GM10266 (cell line): ENCODE results near the gene IL20RA.

Experiments
- DNase-seq: peaks from one replicate; pipeline ENCODE4 v3.0.0; 2012; ENCODE audit errors: extremely low spot score
- CTCF ChIP-seq: IDR thresholded peaks from 2 replicates; pipeline ENCODE4 v1.5.1; 2012; ENCODE audit warnings: mild to moderate bottlenecking, low read depth; ENCODE audit not compliant: control insufficient read depth, insufficient read depth; ENCODE audit errors: missing control alignments

The IL20RA gene

GRCh38 chr6:136994782-136995181, 50.0 kb downstream of the IL20RA start:
- no peak for TF ChIP-seq CTCF
- no peak for DNase-seq

- DNase-seq, result no peak
- no peak for TF ChIP-seq CTCF
These were observed 52.7 kb downstream of the IL20RA start for GRCh38 chr6:136992113-136992512.

- no peak for TF ChIP-seq CTCF
- DNase-seq, result no peak
These were observed 53.1 kb downstream of the IL20RA start for GRCh38 chr6:136991646-136992045.

- TF ChIP-seq CTCF, result no peak
- no peak for DNase-seq
These were observed 54.0 kb downstream of the IL20RA start for GRCh38 chr6:136990754-136991153.

GRCh38 chr6:136990242-136990578, 54.6 kb downstream of the IL20RA start:
- no peak for TF ChIP-seq CTCF
- no peak for DNase-seq

- no peak for TF ChIP-seq CTCF
- no peak for DNase-seq
These were observed 55.1 kb downstream of the IL20RA start for GRCh38 chr6:136989571-136990241.

GRCh38 chr6:136987526-136987925, 57.2 kb downstream of the IL20RA start:
- TF ChIP-seq CTCF, result no peak
- no peak for DNase-seq
